ENCODE data around the gene SLC25A30.
"Not testable (repeated sequence)": the region's sequence is repeated elsewhere in the genome, so short reads cannot be mapped to it uniquely, and the experiment has no call there.

SLC25A30 gene

GRCh38 chr13:45384474-45385174, 33.5 kb downstream of the SLC25A30 start:
- no peak for TF ChIP-seq CTCF (IDR thresholded peaks at IDR 0.05; ENCODE audit: low read depth, low read length, missing control alignments)
- H3K4me3 ChIP-seq (ENCODE audit: low read depth, low read length): no peak overlapping the region
- DNase-seq (ENCODE audit: low read depth): no peak

- DNase-seq (ENCODE audit: low read depth); H3K4me3 ChIP-seq (ENCODE audit: low read depth, low read length): not testable (repeated sequence)
These were observed 35.4 kb downstream of the SLC25A30 start for GRCh38 chr13:45382739-45383138.

- no peak for TF ChIP-seq CTCF (IDR thresholded peaks at IDR 0.05; ENCODE audit: low read depth, low read length, missing control alignments)
- H3K4me3 ChIP-seq (ENCODE audit: low read depth, low read length): no peak overlapping the region
- no peak for DNase-seq (ENCODE audit: low read depth)
These were observed 37.0 kb downstream of the SLC25A30 start for GRCh38 chr13:45381196-45381595.

- DNase-seq (ENCODE audit: low read depth); H3K4me3 ChIP-seq (ENCODE audit: low read depth, low read length): not testable (repeated sequence)
These were observed 37.5 kb downstream of the SLC25A30 start for GRCh38 chr13:45380708-45381107.

- not testable (repeated sequence) for DNase-seq (ENCODE audit: low read depth); H3K4me3 ChIP-seq (ENCODE audit: low read depth, low read length)
These were observed 38.7 kb downstream of the SLC25A30 start for GRCh38 chr13:45379516-45379915.

- H3K4me3 ChIP-seq (ENCODE audit: low read depth, low read length); DNase-seq (ENCODE audit: low read depth): not testable (repeated sequence)
These were observed 39.4 kb downstream of the SLC25A30 start for GRCh38 chr13:45378786-45379185.

GRCh38 chr13:45377314-45377713, 40.9 kb downstream of the SLC25A30 start:
- H3K4me3 ChIP-seq (ENCODE audit: low read depth, low read length); DNase-seq (ENCODE audit: low read depth): not testable (repeated sequence)

GRCh38 chr13:45376651-45377050, 41.5 kb downstream of the SLC25A30 start:
- H3K4me3 ChIP-seq (ENCODE audit: low read depth, low read length); DNase-seq (ENCODE audit: low read depth): not testable (repeated sequence)

- TF ChIP-seq CTCF (IDR thresholded peaks at IDR 0.05; ENCODE audit: low read depth, low read length, missing control alignments): no peak
- no peak for DNase-seq (ENCODE audit: low read depth)
- no peak overlapping the region for H3K4me3 ChIP-seq (ENCODE audit: low read depth, low read length)
These were observed 43.3 kb downstream of the SLC25A30 start for GRCh38 chr13:45374917-45375316.

GRCh38 chr13:45373162-45373547, 45.0 kb downstream of the SLC25A30 start:
- H3K4me3 ChIP-seq (ENCODE audit: low read depth, low read length): no peak overlapping the region
- no peak for DNase-seq (ENCODE audit: low read depth)
- no peak for TF ChIP-seq CTCF (IDR thresholded peaks at IDR 0.05; ENCODE audit: low read depth, low read length, missing control alignments)
